HG03571 (cell line): Measurements from ENCODE around the gene ASTN2.

Source experiments
- ATAC-seq: cut with Tn5 transposase; IDR thresholded peaks from one replicate; pipeline ENCODE4 v1.9.1; 2021; ENCODE audit not compliant: unreplicated experiment

The ASTN2 gene

GRCh38 chr9:117303643-117304230, 111.1 kb downstream of the ASTN2 start:
- ATAC-seq, result no peak

GRCh38 chr9:117302487-117302886, 112.4 kb downstream of the ASTN2 start:
- ATAC-seq, result no peak

- ATAC-seq, result no peak
These were observed 114.3 kb downstream of the ASTN2 start for GRCh38 chr9:117300371-117301110.

GRCh38 chr9:117296453-117296852, 118.4 kb downstream of the ASTN2 start:
- ATAC-seq, result no peak

- ATAC-seq, result no peak
These were observed 121.4 kb downstream of the ASTN2 start for GRCh38 chr9:117293206-117294114.

- no peak for ATAC-seq
These were observed 123.8 kb downstream of the ASTN2 start for GRCh38 chr9:117290856-117291622.

- no peak for ATAC-seq
These were observed 124.5 kb downstream of the ASTN2 start for GRCh38 chr9:117290306-117290840.

GRCh38 chr9:117286245-117286644, 128.6 kb downstream of the ASTN2 start:
- ATAC-seq, result no peak

GRCh38 chr9:117284414-117284813, 130.4 kb downstream of the ASTN2 start:
- ATAC-seq, result no peak

GRCh38 chr9:117282541-117282940, 132.3 kb downstream of the ASTN2 start:
- ATAC-seq, result no peak

- ATAC-seq, result no peak
These were observed 136.3 kb downstream of the ASTN2 start for GRCh38 chr9:117278471-117279035.

GRCh38 chr9:117278020-117278419, 136.8 kb downstream of the ASTN2 start:
- ATAC-seq, result no peak

GRCh38 chr9:117276444-117276843, 138.4 kb downstream of the ASTN2 start:
- no peak for ATAC-seq

GRCh38 chr9:117273612-117274011, 141.2 kb downstream of the ASTN2 start:
- ATAC-seq, result no peak

- no peak for ATAC-seq
These were observed 145.9 kb downstream of the ASTN2 start for GRCh38 chr9:117268847-117269446.

GRCh38 chr9:117266855-117267497, 147.9 kb downstream of the ASTN2 start:
- ATAC-seq, result no peak

- ATAC-seq, result no peak
These were observed 149.6 kb downstream of the ASTN2 start for GRCh38 chr9:117265253-117265652.

- no peak for ATAC-seq
These were observed 156.5 kb downstream of the ASTN2 start for GRCh38 chr9:117258184-117258866.

GRCh38 chr9:117253261-117253660, 161.6 kb downstream of the ASTN2 start:
- ATAC-seq, result no peak
